HepG2 (cell line): ENCODE data around the gene RESP18. TPM values are rescaled to one million over a fixed set of nuclear protein-coding genes. Genes with fewer than 3 reads are reported as not detected.

Source experiments
- ELF1 ChIP-seq: sonication (generic); formaldehyde crosslinking; IDR thresholded peaks from 2 replicates; pipeline ENCODE4 v1.4.0; 2020; ENCODE audit warnings: missing genetic modification reagents
- ERF ChIP-seq: IDR thresholded peaks from 2 replicates; pipeline ENCODE4 v1.6.1; 2018; ENCODE audit warnings: missing biosample characterization, missing genetic modification reagents
- FOSL2 ChIP-seq: sonication (generic); formaldehyde crosslinking; IDR thresholded peaks from 2 replicates; pipeline ENCODE4 v1.4.0; 2020; ENCODE audit warnings: missing genetic modification reagents
- JUNB ChIP-seq: sonication (generic); formaldehyde crosslinking; IDR thresholded peaks from 2 replicates; pipeline ENCODE4 v1.8.0; 2022; ENCODE audit warnings: missing genetic modification reagents, mild to moderate bottlenecking, borderline replicate concordance
- NBN ChIP-seq: fragments of 450-650 bp; conservative IDR thresholded peaks from 2 replicates; pipeline ENCODE4 v1.6.1; 2017
- PAF1 ChIP-seq: IDR thresholded peaks from 2 replicates; pipeline ENCODE4 v1.6.1; 2016; ENCODE audit warnings: missing genetic modification reagents, missing compliant biosample characterization
- PHF21A ChIP-seq: sonication (generic); formaldehyde crosslinking; IDR thresholded peaks from 2 replicates; pipeline ENCODE4 v1.5.0; 2020; ENCODE audit warnings: mild to moderate bottlenecking, missing genetic modification reagents
- PHF5A ChIP-seq: IDR thresholded peaks from one replicate; pipeline ENCODE4 v1.6.1; 2018; ENCODE audit warnings: low read depth, missing genetic modification reagents; ENCODE audit not compliant: unreplicated experiment
- RELA ChIP-seq: sonication (generic); formaldehyde crosslinking; IDR thresholded peaks from 2 replicates; pipeline ENCODE4 v1.4.0; 2020; ENCODE audit warnings: missing genetic modification reagents
- SRY ChIP-seq: sonication (generic); formaldehyde crosslinking; IDR thresholded peaks from 2 replicates; pipeline ENCODE4 v1.8.0; 2022; ENCODE audit warnings: mild to moderate bottlenecking, missing genetic modification reagents
- TSC22D2 ChIP-seq: sonication (generic); formaldehyde crosslinking; IDR thresholded peaks from 2 replicates; pipeline ENCODE4 v1.5.1; 2020; ENCODE audit warnings: missing genetic modification reagents, mild to moderate bottlenecking, borderline replicate concordance
- ZFP82 ChIP-seq: sonication (generic); formaldehyde crosslinking; IDR thresholded peaks from 2 replicates; pipeline ENCODE4 v1.5.1; 2020; ENCODE audit warnings: mild to moderate bottlenecking, missing genetic modification reagents, borderline replicate concordance
- ZNF326 ChIP-seq: sonication (generic); formaldehyde crosslinking; IDR thresholded peaks from 2 replicates; pipeline ENCODE4 v1.4.0; 2020; ENCODE audit warnings: missing genetic modification reagents, borderline replicate concordance
- ZNF383 ChIP-seq: sonication (generic); formaldehyde crosslinking; IDR thresholded peaks from 2 replicates; pipeline ENCODE4 v1.4.0; 2020; ENCODE audit warnings: missing genetic modification reagents, mild to moderate bottlenecking, borderline replicate concordance
- ZNF496 ChIP-seq: sonication (generic); formaldehyde crosslinking; IDR thresholded peaks from 2 replicates; pipeline ENCODE4 v1.8.1; 2023; ENCODE audit warnings: mild to moderate bottlenecking, moderate library complexity, missing genetic modification reagents; ENCODE audit not compliant: insufficient replicate concordance
- ZNF546 ChIP-seq: sonication (generic); formaldehyde crosslinking; conservative IDR thresholded peaks from 2 replicates; pipeline ENCODE4 v1.8.1; 2023; ENCODE audit warnings: mild to moderate bottlenecking, missing genetic modification reagents
- ZNF614 ChIP-seq: IDR thresholded peaks from 2 replicates; pipeline ENCODE4 v1.6.1; 2018; ENCODE audit warnings: missing biosample characterization, missing genetic modification reagents, inconsistent platforms, borderline replicate concordance
- ZNF772 ChIP-seq: sonication (generic); formaldehyde crosslinking; IDR thresholded peaks from 2 replicates; pipeline ENCODE4 v1.5.0; 2020; ENCODE audit warnings: mild to moderate bottlenecking, missing genetic modification reagents
- ZNF878 ChIP-seq: sonication (generic); formaldehyde crosslinking; IDR thresholded peaks from 2 replicates; pipeline ENCODE4 v1.8.1; 2023; ENCODE audit warnings: mild to moderate bottlenecking, missing genetic modification reagents, moderate library complexity
- ZSCAN12 ChIP-seq: sonication (generic); formaldehyde crosslinking; IDR thresholded peaks from 2 replicates; pipeline ENCODE4 v1.9.0; 2021; ENCODE audit warnings: mild to moderate bottlenecking, missing genetic modification reagents
- polyA plus RNA-seq, 8 experiments: library from polyadenylated mRNA; depleted of rRNA in 3 of 8; stranded (reverse) in 7 of 8; unstranded in 1 of 8; fragments of >200 nt; fragmentation: Illumina TruSeq in 4 of 8; extraction: Trizol in 4 of 8; gene quantifications; 2 replicates each; pipeline versions ENCODE4 v1.2.1 to v1.2.3, GENCODE V29; 2011 to 2016; ENCODE audit warnings: low read depth in 4 of 8, missing spikeins in 1 of 8, mixed read lengths in 1 of 8; ENCODE audit not compliant: insufficient read depth in 1 of 8
- total RNA-seq, 5 experiments: library from RNA; depleted of rRNA; stranded (reverse); fragments of >200 nt; fragmentation: Illumina TruSeq; extraction: Trizol; gene quantifications; 2 replicates each; pipeline ENCODE4 v1.2.3, GENCODE V29; 2016; ENCODE audit warnings: low read depth in 1 of 5
- TF ChIP-seq, protein P1 (sequence below): sonication (generic); formaldehyde crosslinking; conservative IDR thresholded peaks from 2 replicates; pipeline ENCODE4 v1.4.0; 2020; ENCODE audit warnings: missing genetic modification reagents
- TF ChIP-seq, protein P2 (sequence below): sonication (generic); formaldehyde crosslinking; IDR thresholded peaks from 2 replicates; pipeline ENCODE4 v1.4.0; 2020; ENCODE audit warnings: missing genetic modification reagents, borderline replicate concordance
- TF ChIP-seq, protein P3 (sequence below): sonication (generic); formaldehyde crosslinking; IDR thresholded peaks from 2 replicates; pipeline ENCODE4 v1.9.0; 2022; ENCODE audit warnings: missing genetic modification reagents, mild to moderate bottlenecking, borderline replicate concordance
- TF ChIP-seq, protein P4 (sequence below): sonication (generic); formaldehyde crosslinking; IDR thresholded peaks from 2 replicates; pipeline ENCODE4 v1.5.1; 2020; ENCODE audit warnings: missing genetic modification reagents, mild to moderate bottlenecking, borderline replicate concordance

RESP18 gene
- total and polyA plus RNA-seq, 2 of the 13 experiments (the other 11 are each of a cell fraction or from before 2014, with no cell fraction given), result not detected

DNA sequence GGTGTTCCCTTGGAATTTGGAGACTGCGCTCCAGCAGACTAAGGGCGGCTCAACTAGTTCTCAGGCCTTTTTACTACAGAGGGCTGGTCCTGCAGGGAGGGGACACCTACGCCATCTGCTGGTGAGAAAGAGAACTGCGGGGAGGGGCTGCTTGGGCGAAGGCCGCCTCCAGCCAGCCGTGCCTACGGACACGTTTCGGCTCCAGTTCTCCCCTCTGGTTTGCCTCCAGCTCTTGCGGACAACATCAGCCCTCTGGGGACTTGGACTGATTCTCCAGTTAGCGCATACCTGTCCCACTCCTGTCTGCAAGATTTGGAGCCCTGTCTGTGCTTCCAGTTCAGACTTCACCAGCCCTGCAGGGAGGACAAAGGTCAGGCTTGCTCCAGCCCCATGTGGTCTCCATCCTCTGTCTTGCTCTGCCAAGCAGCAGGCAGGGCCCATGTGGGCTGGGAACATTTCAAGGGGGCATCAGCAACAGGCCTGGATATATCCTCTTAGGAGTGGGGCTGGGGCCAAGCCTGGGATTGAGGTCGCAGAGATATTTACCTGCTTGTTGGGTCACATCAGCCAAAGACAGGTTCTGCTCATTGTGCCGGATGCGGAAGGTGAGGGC is 33.7 kb downstream of the RESP18 start (continued):
- TF ChIP-seq TSC22D2, result no peak; the same call in 1 of the 2 replicates
- no peak for TF ChIP-seq ZNF326 (CRISPR knock-in tag)
- TF ChIP-seq ZNF546, result no peak; the same call in 1 of the 2 replicates
- TF ChIP-seq ZNF772 (CRISPR knock-in tag), result no peak
- no peak for TF ChIP-seq SRY (CRISPR knock-in tag)
- TF ChIP-seq ZNF496 (CRISPR knock-in tag), result no peak
- TF ChIP-seq PAF1 (CRISPR knock-in tag), result no peak
- TF ChIP-seq, protein P1, sequence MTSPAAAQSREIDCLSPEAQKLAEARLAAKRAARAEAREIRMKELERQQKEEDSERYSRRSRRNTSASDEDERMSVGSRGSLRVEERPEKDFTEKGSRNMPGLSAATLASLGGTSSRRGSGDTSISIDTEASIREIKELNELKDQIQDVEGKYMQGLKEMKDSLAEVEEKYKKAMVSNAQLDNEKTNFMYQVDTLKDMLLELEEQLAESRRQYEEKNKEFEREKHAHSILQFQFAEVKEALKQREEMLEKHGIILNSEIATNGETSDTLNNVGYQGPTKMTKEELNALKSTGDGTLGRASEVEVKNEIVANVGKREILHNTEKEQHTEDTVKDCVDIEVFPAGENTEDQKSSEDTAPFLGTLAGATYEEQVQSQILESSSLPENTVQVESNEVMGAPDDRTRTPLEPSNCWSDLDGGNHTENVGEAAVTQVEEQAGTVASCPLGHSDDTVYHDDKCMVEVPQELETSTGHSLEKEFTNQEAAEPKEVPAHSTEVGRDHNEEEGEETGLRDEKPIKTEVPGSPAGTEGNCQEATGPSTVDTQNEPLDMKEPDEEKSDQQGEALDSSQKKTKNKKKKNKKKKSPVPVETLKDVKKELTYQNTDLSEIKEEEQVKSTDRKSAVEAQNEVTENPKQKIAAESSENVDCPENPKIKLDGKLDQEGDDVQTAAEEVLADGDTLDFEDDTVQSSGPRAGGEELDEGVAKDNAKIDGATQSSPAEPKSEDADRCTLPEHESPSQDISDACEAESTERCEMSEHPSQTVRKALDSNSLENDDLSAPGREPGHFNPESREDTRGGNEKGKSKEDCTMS, result no peak
- peak; percentile 49; the same call in 1 of the 2 replicates for TF ChIP-seq PHF21A (CRISPR knock-in tag)
- no peak for TF ChIP-seq ELF1 (CRISPR knock-in tag)
- TF ChIP-seq ZNF614 (CRISPR knock-in tag), result no peak
- TF ChIP-seq, protein P2, sequence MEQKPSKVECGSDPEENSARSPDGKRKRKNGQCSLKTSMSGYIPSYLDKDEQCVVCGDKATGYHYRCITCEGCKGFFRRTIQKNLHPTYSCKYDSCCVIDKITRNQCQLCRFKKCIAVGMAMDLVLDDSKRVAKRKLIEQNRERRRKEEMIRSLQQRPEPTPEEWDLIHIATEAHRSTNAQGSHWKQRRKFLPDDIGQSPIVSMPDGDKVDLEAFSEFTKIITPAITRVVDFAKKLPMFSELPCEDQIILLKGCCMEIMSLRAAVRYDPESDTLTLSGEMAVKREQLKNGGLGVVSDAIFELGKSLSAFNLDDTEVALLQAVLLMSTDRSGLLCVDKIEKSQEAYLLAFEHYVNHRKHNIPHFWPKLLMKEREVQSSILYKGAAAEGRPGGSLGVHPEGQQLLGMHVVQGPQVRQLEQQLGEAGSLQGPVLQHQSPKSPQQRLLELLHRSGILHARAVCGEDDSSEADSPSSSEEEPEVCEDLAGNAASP (CRISPR knock-in tag), result 0 out of 2 replicates have a peak, but pooled peaks have one; percentile 42
- TF ChIP-seq PHF5A (CRISPR knock-in tag), result no peak
- TF ChIP-seq ZSCAN12 (CRISPR knock-in tag), result no peak
- no peak for TF ChIP-seq ZNF878 (CRISPR knock-in tag)
- no peak for TF ChIP-seq NBN
- TF ChIP-seq, protein P3, sequence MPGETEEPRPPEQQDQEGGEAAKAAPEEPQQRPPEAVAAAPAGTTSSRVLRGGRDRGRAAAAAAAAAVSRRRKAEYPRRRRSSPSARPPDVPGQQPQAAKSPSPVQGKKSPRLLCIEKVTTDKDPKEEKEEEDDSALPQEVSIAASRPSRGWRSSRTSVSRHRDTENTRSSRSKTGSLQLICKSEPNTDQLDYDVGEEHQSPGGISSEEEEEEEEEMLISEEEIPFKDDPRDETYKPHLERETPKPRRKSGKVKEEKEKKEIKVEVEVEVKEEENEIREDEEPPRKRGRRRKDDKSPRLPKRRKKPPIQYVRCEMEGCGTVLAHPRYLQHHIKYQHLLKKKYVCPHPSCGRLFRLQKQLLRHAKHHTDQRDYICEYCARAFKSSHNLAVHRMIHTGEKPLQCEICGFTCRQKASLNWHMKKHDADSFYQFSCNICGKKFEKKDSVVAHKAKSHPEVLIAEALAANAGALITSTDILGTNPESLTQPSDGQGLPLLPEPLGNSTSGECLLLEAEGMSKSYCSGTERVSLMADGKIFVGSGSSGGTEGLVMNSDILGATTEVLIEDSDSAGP (CRISPR knock-in tag), result peak; percentile 65; the same call in 1 of the 2 replicates
- no peak for TF ChIP-seq RELA (CRISPR knock-in tag)
- no peak for TF ChIP-seq JUNB (CRISPR knock-in tag)
- TF ChIP-seq, protein P4, sequence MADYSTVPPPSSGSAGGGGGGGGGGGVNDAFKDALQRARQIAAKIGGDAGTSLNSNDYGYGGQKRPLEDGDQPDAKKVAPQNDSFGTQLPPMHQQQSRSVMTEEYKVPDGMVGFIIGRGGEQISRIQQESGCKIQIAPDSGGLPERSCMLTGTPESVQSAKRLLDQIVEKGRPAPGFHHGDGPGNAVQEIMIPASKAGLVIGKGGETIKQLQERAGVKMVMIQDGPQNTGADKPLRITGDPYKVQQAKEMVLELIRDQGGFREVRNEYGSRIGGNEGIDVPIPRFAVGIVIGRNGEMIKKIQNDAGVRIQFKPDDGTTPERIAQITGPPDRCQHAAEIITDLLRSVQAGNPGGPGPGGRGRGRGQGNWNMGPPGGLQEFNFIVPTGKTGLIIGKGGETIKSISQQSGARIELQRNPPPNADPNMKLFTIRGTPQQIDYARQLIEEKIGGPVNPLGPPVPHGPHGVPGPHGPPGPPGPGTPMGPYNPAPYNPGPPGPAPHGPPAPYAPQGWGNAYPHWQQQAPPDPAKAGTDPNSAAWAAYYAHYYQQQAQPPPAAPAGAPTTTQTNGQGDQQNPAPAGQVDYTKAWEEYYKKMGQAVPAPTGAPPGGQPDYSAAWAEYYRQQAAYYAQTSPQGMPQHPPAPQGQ (CRISPR knock-in tag), result no peak
- peak; percentile 73; the same call in 1 of the 2 replicates for TF ChIP-seq ZNF383 (CRISPR knock-in tag)
- TF ChIP-seq ERF (CRISPR knock-in tag), result no peak
- TF ChIP-seq FOSL2 (CRISPR knock-in tag), result no peak
- no peak for TF ChIP-seq ZFP82 (CRISPR knock-in tag)
